ENCODE data around the gene IGFBP4.

Gene IGFBP4

DNA sequence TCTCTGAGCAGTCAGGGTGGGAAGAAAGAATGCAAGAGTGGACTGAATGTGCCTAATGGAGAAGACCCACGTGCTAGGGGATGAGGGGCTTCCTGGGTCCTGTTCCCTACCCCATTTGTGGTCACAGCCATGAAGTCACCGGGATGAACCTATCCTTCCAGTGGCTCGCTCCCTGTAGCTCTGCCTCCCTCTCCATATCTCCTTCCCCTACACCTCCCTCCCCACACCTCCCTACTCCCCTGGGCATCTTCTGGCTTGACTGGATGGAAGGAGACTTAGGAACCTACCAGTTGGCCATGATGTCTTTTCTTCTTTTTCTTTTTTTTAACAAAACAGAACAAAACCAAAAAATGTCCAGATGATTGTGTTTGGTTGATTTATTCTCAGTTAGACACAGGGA, 14.1 kb downstream of the IGFBP4 start:
- DNase-seq, result no peak

DNA sequence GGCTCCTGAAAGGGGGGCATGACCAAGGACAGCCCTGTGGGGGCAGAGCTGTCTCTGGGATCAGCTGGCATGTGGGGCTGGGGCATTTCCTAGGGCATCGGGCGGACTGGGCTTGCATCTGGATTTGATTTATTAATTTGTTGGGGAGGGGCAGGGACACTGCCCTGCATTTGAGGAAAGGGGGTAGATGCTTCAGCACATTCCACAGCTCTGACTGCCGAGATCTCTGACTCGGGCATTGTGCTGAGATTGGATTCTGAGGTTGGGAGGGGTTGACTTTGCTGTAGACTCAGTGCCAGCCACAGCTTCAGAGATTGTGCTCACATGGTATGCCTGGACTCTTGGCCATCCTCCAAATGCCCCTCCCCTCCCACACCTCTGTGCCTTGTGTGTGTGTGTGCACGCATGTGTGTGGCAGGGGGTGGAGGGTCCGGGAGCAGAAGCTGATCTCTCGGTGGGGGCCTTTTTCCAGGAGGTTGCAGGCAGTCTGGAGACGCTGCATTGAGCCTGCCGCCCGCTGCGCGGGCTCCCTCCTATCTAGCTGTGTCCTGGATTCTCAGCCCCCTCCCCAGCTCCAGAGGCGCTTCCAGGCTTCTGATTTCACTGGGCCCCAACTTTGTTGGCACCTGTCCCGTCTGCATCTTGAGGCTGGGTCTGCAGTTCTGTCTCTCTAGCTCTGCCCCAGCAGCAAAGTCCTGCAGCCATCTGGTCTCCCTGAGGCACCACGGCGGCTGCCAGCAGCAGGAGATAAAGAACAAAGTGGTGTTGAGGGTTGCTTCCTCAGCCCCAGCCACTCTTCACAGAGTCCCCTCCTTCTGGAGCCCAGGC, 14.9 kb downstream of the IGFBP4 start:
- no peak for DNase-seq

DNA sequence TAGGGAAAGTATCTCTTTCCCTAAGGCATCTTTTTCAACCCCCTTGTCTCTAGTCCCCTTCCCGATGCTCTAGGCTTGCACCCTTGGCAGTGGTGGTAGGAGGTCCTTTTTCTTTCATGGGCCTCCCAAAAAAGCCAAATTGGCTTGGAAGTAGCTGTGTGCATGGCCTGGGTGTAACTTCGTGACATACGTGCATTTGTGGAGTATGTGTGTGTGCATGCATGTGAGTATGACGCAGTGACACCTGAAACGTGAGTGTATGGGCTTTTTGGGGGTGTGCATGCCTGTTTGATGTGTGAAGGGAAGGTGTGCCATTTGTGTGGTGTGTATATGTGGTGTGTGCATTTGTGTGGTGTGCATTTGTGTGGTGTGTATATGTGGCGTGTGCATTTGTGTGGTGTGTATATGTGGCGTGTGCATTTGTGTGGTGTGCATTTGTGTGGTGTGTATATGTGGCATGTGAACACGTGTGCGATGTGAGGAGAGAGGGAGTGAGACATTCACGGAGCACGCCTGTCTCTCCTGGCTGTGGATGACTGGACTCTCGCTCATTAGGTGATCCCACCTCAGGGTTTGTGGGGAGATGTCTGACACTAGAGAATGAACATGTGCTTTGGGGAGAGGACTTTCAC, 15.7 kb downstream of the IGFBP4 start:
- no peak for DNase-seq

DNA sequence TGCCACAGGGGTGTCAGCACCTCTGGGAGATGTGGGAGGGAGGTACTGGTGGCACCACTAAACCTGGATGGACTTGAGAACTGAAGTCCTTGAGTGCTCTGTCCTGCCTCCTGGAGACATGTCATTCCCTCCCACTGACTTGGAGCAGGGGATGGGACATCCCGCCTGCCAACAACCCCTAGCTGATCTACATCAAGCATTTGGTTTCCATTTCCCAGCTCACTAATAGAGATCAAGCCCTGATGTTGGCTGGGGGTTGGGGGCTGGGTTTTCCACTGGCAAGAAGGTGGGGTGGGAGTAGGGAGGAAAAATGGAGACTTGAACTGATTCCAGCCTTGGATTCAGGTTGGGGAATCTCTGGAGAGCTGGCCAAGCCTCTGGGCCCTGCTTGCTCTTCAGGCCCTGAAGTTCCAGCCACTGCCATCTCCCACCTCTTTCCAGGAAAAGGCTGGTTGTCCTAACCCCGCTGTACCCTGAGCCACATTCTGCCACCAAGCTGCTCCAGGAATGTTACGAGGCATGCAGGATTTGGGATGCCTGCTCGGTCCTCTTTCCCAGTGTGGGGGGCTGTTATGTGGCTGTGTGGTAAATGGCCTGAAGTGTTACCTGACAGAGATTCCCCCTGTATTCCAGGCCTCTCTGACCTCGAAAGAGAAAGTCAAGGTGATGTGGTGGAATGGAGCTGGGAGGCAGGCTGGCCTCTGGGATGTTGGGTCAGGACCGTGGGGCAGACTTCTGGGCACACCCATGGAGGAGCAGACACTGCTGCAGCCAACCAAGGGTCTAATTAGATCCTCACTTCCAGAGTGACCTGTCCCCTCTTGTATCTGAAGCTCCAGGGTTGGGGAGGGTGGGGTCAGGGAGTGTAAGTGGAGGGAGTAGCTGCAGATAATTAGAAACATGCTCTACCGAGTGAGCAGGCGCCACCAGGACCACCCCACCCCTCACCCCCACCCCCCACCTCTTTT, 16.7 kb downstream of the IGFBP4 start:
- no peak for DNase-seq

DNA sequence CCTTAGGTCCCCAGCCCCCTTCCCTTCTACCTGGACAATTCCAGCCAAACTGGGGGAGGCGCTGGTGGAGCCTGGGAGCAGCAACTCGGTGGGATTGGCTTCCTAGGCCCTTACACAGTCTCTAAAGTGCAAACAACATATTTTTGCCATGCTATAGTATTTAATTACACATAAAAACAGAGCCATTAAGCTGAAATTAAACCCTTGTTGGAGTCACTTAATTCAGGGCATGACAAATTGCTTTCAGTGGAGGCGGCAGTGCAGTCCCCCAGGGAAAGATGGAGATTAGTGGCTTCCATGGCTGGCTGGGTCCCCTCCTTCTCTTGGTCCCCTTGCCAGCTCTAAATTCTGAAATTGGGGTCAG, 17.3 kb downstream of the IGFBP4 start:
- DNase-seq, result no peak

DNA sequence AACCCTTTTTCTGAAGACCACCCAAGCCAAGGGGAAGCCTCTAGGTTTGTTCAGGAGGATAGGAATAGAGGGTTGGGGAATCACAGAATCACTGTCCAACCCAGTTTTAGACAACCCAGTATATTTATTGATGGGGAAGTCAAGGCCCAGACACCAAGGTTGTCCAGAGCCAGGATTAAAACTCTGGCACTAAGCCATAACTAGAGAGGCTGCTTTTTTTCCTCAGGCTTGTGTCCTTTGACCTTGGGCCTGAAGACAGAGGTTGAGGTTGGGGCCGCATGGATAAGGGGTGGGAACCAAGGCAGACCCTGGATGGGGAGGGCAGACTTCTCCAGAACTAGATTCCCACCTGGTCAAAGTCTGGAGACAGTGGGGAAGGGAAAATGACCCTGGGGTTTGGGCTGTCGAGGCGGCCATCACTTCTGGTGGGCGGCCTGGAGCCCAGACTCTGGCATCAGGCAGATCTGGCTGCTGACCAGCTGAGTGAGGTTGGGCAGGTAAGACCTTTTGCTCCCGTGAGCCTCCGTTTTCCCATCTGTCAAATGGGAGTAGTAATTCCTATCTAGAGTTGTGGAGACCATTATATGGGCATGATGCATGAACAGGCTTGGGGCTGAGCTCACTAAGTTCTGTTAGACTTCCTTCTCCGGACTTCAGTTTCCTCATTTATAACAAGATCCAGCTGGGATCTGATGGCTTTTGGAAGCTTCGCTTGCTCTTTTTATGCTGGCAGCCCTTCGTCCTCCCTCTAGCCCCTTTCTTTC, 17.9 kb downstream of the IGFBP4 start:
- DNase-seq, result no peak

DNA sequence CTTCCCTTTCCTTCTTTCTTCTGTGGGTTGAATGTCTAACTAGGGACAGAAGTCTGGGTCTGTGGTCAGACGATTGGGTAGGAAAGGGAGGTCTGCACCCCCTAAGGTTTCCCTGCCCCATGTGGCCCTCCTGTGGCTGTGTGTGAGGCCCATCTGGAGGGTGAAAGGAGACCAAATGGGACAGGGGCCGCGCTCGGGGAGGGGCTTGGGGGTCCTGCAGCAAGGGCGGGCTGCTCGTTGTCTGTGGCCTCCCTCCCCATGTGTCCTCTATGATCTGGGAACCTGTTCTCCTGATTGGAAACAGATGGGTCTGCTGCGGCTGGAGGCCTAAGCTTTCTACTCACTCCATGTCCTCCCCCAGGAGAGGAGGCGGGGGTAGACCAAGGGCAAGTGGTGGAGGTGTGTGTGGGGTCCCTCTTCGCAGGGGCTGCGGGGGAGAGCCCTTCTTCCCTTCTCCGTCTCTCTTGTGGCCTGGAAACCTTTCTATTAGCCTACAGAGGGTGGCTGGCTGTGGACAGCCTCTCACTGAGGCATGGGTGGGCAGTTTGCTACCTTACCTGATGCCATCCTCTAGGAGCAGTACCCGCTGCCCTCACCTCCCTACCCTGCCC, 18.6 kb downstream of the IGFBP4 start:
- no peak for DNase-seq

DNA sequence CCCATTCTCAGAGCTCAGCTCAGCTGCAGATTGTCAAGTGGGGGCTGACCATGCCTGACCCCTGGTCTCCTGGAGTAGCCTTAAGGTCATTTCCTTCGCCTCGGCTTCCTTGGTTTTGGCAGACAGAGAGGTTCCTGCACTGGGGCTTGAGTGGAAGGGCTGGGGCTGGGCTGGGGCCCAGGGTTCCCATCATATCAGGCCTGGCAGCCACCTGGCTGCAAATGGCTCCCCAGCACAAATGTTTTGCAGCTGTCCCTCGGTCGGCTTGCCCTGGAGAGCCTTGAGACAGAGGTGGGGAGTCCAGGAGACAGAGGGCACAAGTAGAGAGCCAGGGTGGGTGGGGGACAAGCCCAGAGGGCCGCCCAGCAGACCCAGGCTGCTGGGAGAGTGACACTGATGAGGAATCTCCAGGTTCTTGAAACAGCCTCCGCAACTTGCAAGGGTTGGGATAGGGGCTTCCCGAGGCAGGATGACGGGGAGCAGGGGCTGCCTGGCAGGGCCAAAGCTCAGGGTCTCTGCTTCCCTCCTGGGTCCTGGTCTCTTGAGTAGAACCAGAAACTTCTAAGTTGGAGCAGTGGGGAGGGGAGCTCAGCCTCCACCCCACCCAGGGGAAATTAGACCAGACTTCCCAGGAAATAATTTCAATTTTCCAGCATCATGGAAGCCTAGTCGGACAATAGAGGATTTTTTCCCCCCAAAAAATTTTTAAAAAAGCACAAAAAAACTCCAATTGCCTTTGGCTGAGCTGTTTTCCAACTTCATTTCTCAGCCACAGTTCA, 19.3 kb downstream of the IGFBP4 start:
- no peak for DNase-seq

DNA sequence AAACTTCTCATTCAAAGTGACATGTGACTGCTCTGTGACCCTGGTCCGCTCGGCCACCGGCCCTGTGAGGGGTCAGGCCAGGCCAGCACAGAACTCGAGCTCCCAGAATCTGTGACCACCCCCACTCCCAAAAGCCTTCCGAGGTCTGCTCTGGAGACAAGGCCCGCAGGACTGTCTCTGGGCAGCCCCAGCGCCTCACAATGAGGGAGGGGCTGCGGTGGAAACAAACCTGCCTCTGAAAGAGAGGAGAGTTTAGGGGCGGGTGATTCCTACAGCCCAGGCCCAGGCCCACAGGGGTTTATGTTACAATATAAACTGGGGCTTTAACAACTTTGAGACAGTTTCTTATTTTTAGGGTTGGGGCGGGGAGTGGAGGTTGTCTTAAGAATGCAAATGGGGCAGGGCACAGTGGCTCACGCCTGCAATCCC, 19.9 kb downstream of the IGFBP4 start:
- DNase-seq, result no peak

DNA sequence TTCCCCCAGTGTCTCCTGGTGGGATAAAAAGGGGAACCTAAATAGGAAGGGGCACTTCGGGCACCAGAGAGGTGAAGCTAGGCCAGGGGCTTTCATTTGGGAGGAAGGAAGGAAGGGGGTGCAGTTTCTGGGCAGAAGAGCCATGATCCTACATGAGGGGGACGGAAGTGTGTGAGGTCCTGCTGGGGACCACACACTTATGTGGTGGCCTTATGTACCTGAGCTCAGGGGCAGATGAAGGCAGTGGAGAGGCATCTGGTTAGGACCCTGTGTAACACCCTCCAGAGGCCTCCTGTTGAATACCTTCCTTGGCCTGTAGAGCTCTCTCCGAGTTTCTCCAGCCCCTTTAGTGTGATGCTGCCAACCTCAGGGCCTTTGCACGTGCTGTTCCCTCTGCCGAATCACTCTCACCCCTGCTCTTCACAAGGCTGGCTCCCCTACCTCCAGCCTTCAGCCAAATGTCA, 21.2 kb downstream of the IGFBP4 start:
- no peak for DNase-seq

DNA sequence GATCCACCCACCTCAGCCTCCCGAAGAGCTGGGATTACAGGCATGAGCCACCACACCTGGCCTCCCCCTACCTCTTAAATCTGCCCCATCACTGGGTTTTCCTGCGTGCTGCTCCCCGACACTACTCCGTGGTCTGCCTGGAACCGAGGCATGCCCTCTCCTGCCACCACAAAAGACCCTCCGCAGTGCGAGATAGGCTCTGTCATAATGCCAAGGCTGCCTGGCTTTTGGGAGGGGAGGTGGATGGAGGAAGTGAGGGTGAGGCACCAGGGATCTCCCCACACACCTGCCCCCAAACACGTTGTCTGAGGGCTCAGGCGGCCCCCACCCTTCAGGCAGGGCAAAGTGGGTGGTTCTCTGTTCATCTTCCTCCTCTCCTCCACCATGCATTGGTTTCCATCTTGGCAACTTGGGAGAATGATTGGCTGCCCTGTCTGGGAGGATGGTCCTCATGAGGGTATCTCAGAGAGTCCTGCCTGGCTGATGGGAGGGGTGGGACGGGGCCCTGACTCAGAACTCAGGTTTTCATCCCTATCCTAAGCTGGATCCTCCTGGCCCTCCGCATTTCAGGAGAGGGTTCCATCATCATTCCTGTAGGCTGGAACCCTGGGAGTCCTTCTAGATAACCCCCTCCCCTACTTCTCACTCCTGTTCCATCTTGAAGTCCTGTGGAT, 23.2 kb downstream of the IGFBP4 start:
- no peak for DNase-seq

DNA sequence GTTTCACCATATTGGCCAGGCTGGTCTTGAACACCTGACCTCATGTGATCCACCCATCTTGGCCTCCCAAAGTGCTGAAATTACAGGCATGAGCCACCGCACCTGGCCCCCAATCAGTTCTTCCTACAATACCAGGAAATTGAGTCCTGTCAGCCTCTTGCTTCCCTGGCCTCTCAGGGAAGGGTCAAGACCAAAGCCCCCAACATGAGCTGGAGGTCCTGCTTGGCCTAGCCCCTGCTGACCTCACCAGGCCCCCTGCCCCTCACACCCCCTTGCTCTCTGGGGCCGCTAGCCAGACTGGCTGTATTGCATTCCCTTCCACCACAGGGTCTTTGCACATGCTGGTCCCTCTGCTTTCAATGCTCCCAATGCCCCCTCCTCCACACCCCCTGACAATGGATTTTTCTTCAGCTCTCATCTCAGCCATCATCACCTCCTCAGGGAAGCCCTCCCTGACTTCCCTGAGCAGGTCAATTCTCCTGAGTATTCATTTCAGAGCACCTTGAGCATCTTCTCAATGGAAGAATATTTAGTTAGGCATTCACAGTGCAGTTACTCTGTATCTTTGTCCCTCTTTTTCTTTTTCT, 24.1 kb downstream of the IGFBP4 start:
- no peak for DNase-seq

DNA sequence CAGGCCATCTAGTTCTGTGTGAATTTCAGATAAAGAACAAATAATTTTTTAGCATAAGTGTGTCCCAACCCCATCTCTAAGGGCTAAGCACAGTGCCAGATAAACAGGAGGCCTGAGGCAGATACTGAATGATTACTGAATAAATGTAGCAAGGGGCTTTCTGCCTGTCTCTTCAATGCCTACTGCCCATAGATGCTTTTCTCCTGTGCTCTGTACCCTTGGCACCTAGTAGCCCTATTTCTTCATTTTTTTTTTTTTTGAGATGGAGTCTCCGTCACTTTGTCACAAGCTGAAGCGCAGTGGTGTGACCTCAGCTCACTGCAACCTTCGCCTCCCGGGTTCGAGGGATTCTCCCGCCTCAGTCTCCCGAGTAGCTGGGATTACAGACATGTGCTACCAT, 25.3 kb downstream of the IGFBP4 start:
- DNase-seq, result no peak

DNA sequence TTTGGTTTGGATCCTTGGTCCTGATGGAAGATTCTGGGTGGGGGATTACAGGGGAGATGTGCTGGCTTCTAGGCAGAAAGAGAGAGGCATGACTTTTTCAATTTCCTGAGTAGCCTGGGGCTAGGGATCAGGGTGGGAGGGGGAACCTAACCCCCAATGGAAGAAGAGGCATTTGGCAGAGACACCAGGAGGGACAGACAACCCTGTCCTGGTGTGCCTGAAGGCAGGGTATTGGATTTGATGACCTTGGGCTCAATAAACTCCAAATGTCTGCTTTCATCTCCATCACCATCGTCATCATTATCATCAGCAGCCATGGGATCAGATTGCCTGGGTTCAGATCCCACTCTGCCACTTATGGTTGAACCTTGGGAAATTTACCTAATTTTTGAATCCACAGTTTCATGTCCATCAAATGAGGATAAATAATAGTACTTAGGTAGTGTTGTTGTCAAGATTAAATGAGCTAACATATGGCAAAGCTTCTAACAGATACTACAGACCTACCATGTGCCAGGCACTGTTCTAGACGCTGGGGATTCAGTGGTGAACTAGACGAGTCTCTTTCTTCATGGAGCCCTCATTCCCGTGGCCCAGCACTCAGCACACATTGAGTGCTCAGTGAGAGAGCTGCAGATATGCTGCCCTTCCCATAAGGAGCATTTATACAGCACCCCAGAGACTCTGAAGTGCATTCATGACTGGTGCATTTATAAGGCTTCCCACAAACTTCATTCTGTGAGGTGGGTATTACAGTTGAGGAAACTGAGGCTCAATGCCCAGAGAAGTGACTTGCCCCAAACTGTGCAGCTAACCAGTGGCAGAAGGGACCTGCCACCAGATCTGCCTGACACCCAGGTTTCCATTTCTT, 26.8 kb downstream of the IGFBP4 start:
- DNase-seq, result no peak

DNA sequence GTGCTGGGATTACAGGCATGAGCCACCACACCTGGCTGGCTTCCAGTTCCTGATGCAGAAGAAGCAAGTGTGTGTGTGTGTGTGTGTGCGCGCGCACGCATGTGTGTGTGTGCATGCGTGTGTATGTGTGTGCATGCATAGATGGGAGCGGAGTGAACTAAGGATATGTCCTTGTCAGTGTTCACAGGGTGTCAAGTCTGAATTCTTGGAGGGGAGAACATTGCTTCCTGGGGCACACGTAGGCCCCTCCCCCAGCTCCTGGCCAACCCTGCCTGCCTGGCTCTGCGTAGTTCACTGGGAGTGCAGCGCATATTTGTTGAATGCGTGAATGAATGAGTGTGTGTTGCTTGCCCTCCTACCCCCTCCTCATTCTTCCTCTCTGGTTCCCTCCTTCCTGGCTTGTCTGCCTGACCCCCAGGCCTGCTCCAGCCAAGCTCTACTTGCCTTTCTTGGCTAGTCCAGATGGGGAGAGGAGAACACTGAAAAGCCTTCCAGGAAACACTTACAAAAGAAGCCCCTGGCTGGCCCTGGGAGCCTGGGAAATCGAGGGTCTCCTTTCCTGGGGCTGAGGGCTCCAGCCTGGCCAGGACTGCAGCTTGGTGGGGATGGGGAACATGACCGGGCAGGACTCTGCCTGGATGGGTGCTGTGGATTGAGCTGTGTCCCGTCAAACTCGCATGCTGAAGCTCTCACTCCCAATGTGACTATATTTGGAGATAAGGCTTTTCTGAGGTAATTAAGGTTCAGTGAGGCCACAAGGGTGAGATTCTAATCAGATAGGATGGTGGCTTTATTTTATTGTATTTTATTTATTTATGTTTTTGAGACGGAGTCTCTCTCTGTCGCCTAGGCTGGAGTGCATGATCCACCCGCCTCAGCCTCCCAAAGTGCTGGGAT, 27.9 kb downstream of the IGFBP4 start:
- no peak for DNase-seq

DNA sequence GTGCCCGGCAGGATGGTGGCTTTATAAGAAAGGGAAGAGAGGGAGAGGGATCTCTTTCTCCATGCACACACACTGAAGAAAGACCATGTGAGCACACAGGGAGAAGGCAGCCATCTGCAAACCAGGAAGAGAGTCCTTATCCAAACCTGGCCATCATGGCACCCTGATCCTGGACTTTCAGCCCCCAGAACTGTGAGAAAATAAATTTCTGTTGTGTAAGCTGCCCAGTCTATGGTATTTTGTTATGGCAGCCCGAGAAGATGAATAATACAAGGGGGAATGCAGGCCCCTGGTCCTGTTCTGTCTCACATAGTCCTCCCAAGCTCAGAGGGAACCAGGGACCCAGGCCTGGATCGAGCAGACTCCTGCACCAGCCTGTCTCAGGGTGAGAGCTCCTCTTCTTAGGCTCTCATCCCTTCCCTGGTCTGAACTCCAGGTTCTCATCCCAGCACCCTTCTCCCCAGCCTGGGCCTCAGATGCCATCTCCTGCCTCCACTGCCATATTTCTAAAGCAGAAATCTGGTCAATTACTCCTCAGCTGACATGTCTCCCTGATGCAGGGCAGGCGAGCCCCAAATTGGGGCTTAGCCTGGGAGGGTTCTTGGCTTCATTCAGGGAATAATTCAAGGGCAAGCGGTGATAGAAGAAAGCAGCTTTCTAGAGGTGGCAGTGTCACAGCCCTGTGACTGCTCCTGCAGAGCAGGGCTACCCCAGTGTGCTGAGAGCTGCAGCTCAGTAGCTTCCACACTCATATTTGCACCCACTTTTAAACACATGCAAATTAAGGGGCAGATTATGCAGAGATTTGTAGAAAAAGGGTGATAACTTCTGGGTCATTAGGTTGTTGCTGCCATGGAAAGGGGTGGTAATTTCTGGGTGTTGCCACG, 28.8 kb downstream of the IGFBP4 start:
- no peak for DNase-seq
